SK-N-SH (cell line): ENCODE results near the gene PROM2. TPM values are rescaled to one million over a fixed set of nuclear protein-coding genes. Genes with fewer than 3 reads are reported as not detected.

Experiments used
- CTCF ChIA-PET: fragments of 300-600, 350-600 bp; formaldehyde crosslinking; extraction: SDS; loops from one replicate; lab custom pipeline; 2021; lab: Yijun Ruan, JAX
- POLR2A ChIA-PET: fragments of 350-600 bp; sonication (Branson Sonifier 250); formaldehyde crosslinking; extraction: SDS; loops from one replicate; lab custom pipeline; 2020; ENCODE audit warnings: antibody characterized with exemption, inconsistent platforms; lab: Yijun Ruan, JAX
- DNase-seq: peaks from one replicate; pipeline ENCODE4 v3.0.0; 2012
- H2AFZ ChIP-seq: fragments of 200-600 bp; sonication (generic); 2 replicates; pipeline ENCODE4 v1.8.1; 2016; ENCODE audit warnings: antibody characterized with exemption, mild to moderate bottlenecking, low read depth
- H3F3A ChIP-seq: fragments of 200-600 bp; sonication (generic); replicated peaks from 2 replicates; pipeline ENCODE3; 2016; ENCODE audit warnings: antibody characterized with exemption, mild to moderate bottlenecking; ENCODE audit not compliant: insufficient read depth
- H3K27ac ChIP-seq, 2 experiments: fragments of 200-500 bp in 1 of 2; fragments of 200-600 bp in 1 of 2; sonication (Bioruptor generic) in 1 of 2; sonication (generic), shearing (Covaris generic) in 1 of 2; 2 replicates each; pipeline versions ENCODE4 v1.5.1 to v1.6.1; 2014 to 2016; ENCODE audit warnings: low read depth in 2 of 2, inconsistent platforms in 1 of 2, low read length in 1 of 2, mild to moderate bottlenecking in 1 of 2, mixed read lengths in 1 of 2
- H3K27me3 ChIP-seq: fragments of 200-600 bp; sonication (generic), shearing (Covaris generic); 2 replicates; pipeline ENCODE4 v1.6.1; 2016; ENCODE audit warnings: mixed run types; ENCODE audit not compliant: insufficient read depth
- H3K36me3 ChIP-seq, 2 experiments: fragments of 200-500 bp in 1 of 2; fragments of 200-600 bp in 1 of 2; sonication (Bioruptor generic) in 1 of 2; sonication (generic) in 1 of 2; replicated peaks in 1 of 2; 2 replicates each; pipeline versions ENCODE3 to v1.5.1; 2014 to 2016; ENCODE audit warnings: low read length in 1 of 2, mild to moderate bottlenecking in 1 of 2; ENCODE audit not compliant: insufficient read depth in 2 of 2, control insufficient read depth in 1 of 2
- H3K4me1 ChIP-seq, 2 experiments: fragments of 200-500 bp in 1 of 2; fragments of 200-600 bp in 1 of 2; sonication (Bioruptor generic) in 1 of 2; sonication (generic), shearing (Covaris generic) in 1 of 2; 2 replicates each; pipeline versions ENCODE4 v1.5.1 to v1.6.1; 2014 to 2016; ENCODE audit warnings: low read depth in 1 of 2, low read length in 1 of 2, mixed run types in 1 of 2; ENCODE audit not compliant: insufficient read depth in 2 of 2, control insufficient read depth in 1 of 2
- H3K4me2 ChIP-seq: fragments of 200-600 bp; sonication (generic), shearing (Covaris generic); 2 replicates; pipeline ENCODE4 v1.6.1; 2017; ENCODE audit warnings: mixed run types
- H3K4me3 ChIP-seq, 2 experiments: fragments of 200-500 bp in 1 of 2; fragments of 200-600 bp in 1 of 2; sonication (Bioruptor generic) in 1 of 2; sonication (generic), shearing (Covaris generic) in 1 of 2; 2 replicates each; pipeline versions ENCODE4 v1.5.1 to v1.8.1; 2014 to 2016; ENCODE audit warnings: low read depth in 2 of 2, inconsistent platforms in 1 of 2, low read length in 1 of 2, mild to moderate bottlenecking in 1 of 2, mixed read lengths in 1 of 2, moderate library complexity in 1 of 2
- H3K79me2 ChIP-seq: fragments of 200-600 bp; sonication (generic); 2 replicates; pipeline ENCODE4 v1.8.1; 2017; ENCODE audit warnings: mild to moderate bottlenecking; ENCODE audit not compliant: insufficient read depth
- H3K9ac ChIP-seq: fragments of 200-600 bp; sonication (generic); 2 replicates; pipeline ENCODE4 v1.6.1; 2017; ENCODE audit warnings: mixed run types
- H3K9me2 ChIP-seq: fragments of 200-600 bp; sonication (generic); 2 replicates; pipeline ENCODE4 v1.6.1; 2017; ENCODE audit warnings: mixed run types
- H3K9me3 ChIP-seq: fragments of 200-600 bp; sonication (generic); 2 replicates; pipeline ENCODE4 v1.6.1; 2017; ENCODE audit warnings: mixed run types, mild to moderate bottlenecking, moderate library complexity
- H4K20me1 ChIP-seq: fragments of 200-600 bp; sonication (generic); 2 replicates; pipeline ENCODE4 v1.6.1; 2017; ENCODE audit warnings: mild to moderate bottlenecking, mixed run types; ENCODE audit not compliant: insufficient read depth
- CHD2 ChIP-seq: fragments of 150-350 bp; IDR thresholded peaks from 2 replicates; pipeline ENCODE4 v1.6.1; 2018; ENCODE audit warnings: low read length; ENCODE audit not compliant: partially characterized antibody
- EZH2phosphoT487 ChIP-seq: fragments of 200-600 bp; sonication (generic); IDR thresholded peaks from 2 replicates; pipeline ENCODE4 v1.6.1; 2017; ENCODE audit warnings: low read depth, mixed run types, mild to moderate bottlenecking, antibody characterized with exemption, moderate library complexity, borderline replicate concordance
- FOXM1 ChIP-seq: IDR thresholded peaks from 2 replicates; pipeline ENCODE4 v1.4.0; 2012; ENCODE audit warnings: low read depth, mild to moderate bottlenecking
- GATA2 ChIP-seq: sonication (generic); formaldehyde crosslinking; IDR thresholded peaks from 2 replicates; pipeline ENCODE4 v1.5.0; 2020; ENCODE audit warnings: mild to moderate bottlenecking, missing genetic modification reagents
- JUND ChIP-seq: IDR thresholded peaks from 2 replicates; pipeline ENCODE4 v1.4.0; 2012
- MEF2A ChIP-seq: IDR thresholded peaks from 2 replicates; pipeline ENCODE4 v1.4.0; 2012; ENCODE audit warnings: low read depth, borderline replicate concordance
- MXI1 ChIP-seq: IDR thresholded peaks from 2 replicates; pipeline ENCODE4 v1.6.1; 2012; ENCODE audit warnings: mild to moderate bottlenecking, low read depth, low read length, improper control_type of control experiment
- POLR2AphosphoS5 ChIP-seq: IDR thresholded peaks from 2 replicates; pipeline ENCODE4 v1.6.1; 2012; ENCODE audit warnings: low read depth, low read length
- RXRA ChIP-seq: IDR thresholded peaks from 2 replicates; pipeline ENCODE4 v1.4.0; 2012; ENCODE audit warnings: low read depth, mild to moderate bottlenecking, borderline replicate concordance
- SIN3A ChIP-seq: IDR thresholded peaks from 2 replicates; pipeline ENCODE4 v1.6.1; 2012; ENCODE audit warnings: low read depth, mild to moderate bottlenecking, low read length, moderate library complexity, borderline replicate concordance
- SMC3 ChIP-seq: IDR thresholded peaks from 2 replicates; pipeline ENCODE4 v1.6.1; 2012; ENCODE audit warnings: low read depth, low read length, improper control_type of control experiment
- TAF1 ChIP-seq: IDR thresholded peaks from 2 replicates; pipeline ENCODE4 v1.6.1; 2012; ENCODE audit warnings: low read depth, mild to moderate bottlenecking, low read length, moderate library complexity, borderline replicate concordance
- WGBS: methylation state at CpG from one replicate; pipeline ENCODE4 v1.1.6; 2017; ENCODE audit warnings: low lambda C conversion rate; 5-methylcytosine and 5-hydroxymethylcytosine counted together
- polyA plus RNA-seq, 3 experiments: library from polyadenylated mRNA; depleted of rRNA; stranded (reverse); fragments of >200 nt; gene quantifications; 2 replicates each; pipeline ENCODE4 v1.2.3, GENCODE V29; 2012
- TF ChIP-seq, protein P1 (sequence below): IDR thresholded peaks from 2 replicates; pipeline ENCODE4 v1.4.0; 2012; ENCODE audit warnings: low read depth, borderline replicate concordance
- TF ChIP-seq, protein P2 (sequence below): IDR thresholded peaks from 2 replicates; pipeline ENCODE4 v1.4.0; 2012; ENCODE audit warnings: low read depth
- TF ChIP-seq, protein P3 (sequence below): fragments of 200-600 bp; sonication (generic); IDR thresholded peaks from 2 replicates; pipeline ENCODE4 v1.6.1; 2017; ENCODE audit warnings: antibody characterized with exemption, mild to moderate bottlenecking, moderate library complexity
- TF ChIP-seq, protein P4 (sequence below): fragments of 150-350 bp; IDR thresholded peaks from 2 replicates; pipeline ENCODE4 v1.6.1; 2016; ENCODE audit warnings: mild to moderate bottlenecking, low read depth, low read length
- TF ChIP-seq, protein P5 (sequence below): IDR thresholded peaks from 2 replicates; pipeline ENCODE4 v1.4.0; 2012; ENCODE audit warnings: low read depth, borderline replicate concordance

The PROM2 gene
- polyA plus RNA-seq, 1 of the 3 experiments (the other 2 are of a cell fraction): 0.38 TPM

DNA sequence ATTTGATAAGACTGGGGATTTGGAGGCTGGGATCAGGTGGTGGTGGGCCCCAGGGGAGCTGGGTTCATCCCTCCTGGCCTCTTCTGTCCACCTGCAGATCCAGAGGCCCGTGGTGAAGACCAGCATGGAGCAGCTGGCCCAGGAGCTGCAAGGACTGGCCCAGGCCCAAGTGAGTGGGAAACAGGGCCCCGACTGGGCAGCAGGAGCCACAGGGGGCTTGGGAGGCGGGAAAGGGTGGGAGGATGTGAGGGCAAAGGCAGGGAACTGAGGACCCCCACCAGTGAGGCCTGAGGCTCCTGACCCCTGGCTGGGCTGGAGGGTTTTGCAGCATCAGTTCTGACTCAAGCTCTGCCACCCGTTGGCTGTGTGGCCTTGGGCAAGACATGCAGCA, 11.3 kb downstream of the PROM2 start:
- no peak overlapping the region for H3K4me2 ChIP-seq
- TF ChIP-seq, protein P1, sequence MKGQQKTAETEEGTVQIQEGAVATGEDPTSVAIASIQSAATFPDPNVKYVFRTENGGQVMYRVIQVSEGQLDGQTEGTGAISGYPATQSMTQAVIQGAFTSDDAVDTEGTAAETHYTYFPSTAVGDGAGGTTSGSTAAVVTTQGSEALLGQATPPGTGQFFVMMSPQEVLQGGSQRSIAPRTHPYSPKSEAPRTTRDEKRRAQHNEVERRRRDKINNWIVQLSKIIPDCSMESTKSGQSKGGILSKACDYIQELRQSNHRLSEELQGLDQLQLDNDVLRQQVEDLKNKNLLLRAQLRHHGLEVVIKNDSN: no peak
- TF ChIP-seq CHD2 (no peak), EZH2phosphoT487 (no peak), SIN3A (no peak), GATA2 (CRISPR knock-in tag) (no peak), SMC3 (no peak), POLR2AphosphoS5 (no peak), MEF2A (no peak), JUND (no peak), FOXM1 (no peak), RXRA (no peak), TAF1 (no peak), MXI1 (no peak)
- TF ChIP-seq, protein P2, sequence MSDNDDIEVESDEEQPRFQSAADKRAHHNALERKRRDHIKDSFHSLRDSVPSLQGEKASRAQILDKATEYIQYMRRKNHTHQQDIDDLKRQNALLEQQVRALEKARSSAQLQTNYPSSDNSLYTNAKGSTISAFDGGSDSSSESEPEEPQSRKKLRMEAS: no peak
- TF ChIP-seq, protein P3, sequence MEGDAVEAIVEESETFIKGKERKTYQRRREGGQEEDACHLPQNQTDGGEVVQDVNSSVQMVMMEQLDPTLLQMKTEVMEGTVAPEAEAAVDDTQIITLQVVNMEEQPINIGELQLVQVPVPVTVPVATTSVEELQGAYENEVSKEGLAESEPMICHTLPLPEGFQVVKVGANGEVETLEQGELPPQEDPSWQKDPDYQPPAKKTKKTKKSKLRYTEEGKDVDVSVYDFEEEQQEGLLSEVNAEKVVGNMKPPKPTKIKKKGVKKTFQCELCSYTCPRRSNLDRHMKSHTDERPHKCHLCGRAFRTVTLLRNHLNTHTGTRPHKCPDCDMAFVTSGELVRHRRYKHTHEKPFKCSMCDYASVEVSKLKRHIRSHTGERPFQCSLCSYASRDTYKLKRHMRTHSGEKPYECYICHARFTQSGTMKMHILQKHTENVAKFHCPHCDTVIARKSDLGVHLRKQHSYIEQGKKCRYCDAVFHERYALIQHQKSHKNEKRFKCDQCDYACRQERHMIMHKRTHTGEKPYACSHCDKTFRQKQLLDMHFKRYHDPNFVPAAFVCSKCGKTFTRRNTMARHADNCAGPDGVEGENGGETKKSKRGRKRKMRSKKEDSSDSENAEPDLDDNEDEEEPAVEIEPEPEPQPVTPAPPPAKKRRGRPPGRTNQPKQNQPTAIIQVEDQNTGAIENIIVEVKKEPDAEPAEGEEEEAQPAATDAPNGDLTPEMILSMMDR: no peak
- TF ChIP-seq, protein P4, sequence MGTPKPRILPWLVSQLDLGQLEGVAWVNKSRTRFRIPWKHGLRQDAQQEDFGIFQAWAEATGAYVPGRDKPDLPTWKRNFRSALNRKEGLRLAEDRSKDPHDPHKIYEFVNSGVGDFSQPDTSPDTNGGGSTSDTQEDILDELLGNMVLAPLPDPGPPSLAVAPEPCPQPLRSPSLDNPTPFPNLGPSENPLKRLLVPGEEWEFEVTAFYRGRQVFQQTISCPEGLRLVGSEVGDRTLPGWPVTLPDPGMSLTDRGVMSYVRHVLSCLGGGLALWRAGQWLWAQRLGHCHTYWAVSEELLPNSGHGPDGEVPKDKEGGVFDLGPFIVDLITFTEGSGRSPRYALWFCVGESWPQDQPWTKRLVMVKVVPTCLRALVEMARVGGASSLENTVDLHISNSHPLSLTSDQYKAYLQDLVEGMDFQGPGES: no peak
- TF ChIP-seq, protein P5, sequence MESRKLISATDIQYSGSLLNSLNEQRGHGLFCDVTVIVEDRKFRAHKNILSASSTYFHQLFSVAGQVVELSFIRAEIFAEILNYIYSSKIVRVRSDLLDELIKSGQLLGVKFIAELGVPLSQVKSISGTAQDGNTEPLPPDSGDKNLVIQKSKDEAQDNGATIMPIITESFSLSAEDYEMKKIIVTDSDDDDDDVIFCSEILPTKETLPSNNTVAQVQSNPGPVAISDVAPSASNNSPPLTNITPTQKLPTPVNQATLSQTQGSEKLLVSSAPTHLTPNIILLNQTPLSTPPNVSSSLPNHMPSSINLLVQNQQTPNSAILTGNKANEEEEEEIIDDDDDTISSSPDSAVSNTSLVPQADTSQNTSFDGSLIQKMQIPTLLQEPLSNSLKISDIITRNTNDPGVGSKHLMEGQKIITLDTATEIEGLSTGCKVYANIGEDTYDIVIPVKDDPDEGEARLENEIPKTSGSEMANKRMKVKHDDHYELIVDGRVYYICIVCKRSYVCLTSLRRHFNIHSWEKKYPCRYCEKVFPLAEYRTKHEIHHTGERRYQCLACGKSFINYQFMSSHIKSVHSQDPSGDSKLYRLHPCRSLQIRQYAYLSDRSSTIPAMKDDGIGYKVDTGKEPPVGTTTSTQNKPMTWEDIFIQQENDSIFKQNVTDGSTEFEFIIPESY: no peak
- no peaks in the 10 kb centered on the region for H3K27me3 ChIP-seq
- no peaks in the 10 kb centered on the region for H3F3A ChIP-seq
- no peaks in the 10 kb centered on the region for H4K20me1 ChIP-seq
- H3K36me3 ChIP-seq: no peaks in the 10 kb centered on the region
- no peak overlapping the region for H3K9ac ChIP-seq
- no peak overlapping the region for H2AFZ ChIP-seq
- POLR2A ChIA-PET: no interaction called here
- no peak overlapping the region for H3K4me3 ChIP-seq
- no peaks in the 10 kb centered on the region for H3K79me2 ChIP-seq
- no peaks in the 10 kb centered on the region for H3K9me3 ChIP-seq
- no peaks in the 10 kb centered on the region for H3K4me1 ChIP-seq
- 10% methylated on average over 1 of the region's 4 CpGs for WGBS
- no peak overlapping the region for H3K27ac ChIP-seq
- no peaks in the 10 kb centered on the region for H3K9me2 ChIP-seq
- CTCF ChIA-PET: interaction anchor here (1.1 kb wide), 1 partner anchor 54 kb away, joined by 3 read pairs; no protein-coding TSS in a partner anchor
- DNase-seq: no peak
